ENCODE results near the gene PHOSPHO2.

The PHOSPHO2 gene

GRCh38 chr2:169739351-169739750 lies 45.1 kb downstream of the PHOSPHO2 start:
- Histone ChIP-seq H3K27me3 (replicated peaks; ENCODE audit: control insufficient read depth, insufficient read depth, low read length) (no peaks in the 10 kb centered on the region), H3K4me3 (replicated peaks; ENCODE audit: low read depth, low read length) (no peak overlapping the region), H3K36me3 (ENCODE audit: control insufficient read depth, insufficient read depth, low read length) (peaks cover 2% of the 10 kb centered on the region; the same call in 1 of the 2 replicates)
- DNase-seq (ENCODE audit: extremely low read depth, insufficient read length) = no peak
- TF ChIP-seq, protein P1, sequence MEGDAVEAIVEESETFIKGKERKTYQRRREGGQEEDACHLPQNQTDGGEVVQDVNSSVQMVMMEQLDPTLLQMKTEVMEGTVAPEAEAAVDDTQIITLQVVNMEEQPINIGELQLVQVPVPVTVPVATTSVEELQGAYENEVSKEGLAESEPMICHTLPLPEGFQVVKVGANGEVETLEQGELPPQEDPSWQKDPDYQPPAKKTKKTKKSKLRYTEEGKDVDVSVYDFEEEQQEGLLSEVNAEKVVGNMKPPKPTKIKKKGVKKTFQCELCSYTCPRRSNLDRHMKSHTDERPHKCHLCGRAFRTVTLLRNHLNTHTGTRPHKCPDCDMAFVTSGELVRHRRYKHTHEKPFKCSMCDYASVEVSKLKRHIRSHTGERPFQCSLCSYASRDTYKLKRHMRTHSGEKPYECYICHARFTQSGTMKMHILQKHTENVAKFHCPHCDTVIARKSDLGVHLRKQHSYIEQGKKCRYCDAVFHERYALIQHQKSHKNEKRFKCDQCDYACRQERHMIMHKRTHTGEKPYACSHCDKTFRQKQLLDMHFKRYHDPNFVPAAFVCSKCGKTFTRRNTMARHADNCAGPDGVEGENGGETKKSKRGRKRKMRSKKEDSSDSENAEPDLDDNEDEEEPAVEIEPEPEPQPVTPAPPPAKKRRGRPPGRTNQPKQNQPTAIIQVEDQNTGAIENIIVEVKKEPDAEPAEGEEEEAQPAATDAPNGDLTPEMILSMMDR (IDR thresholded peaks at IDR 0.05; ENCODE audit: insufficient read depth, low read length, poor library complexity, severe bottlenecking) = no peak

GRCh38 chr2:169743549-169743948 lies 49.3 kb downstream of the PHOSPHO2 start:
- Histone ChIP-seq H3K4me3 (replicated peaks; ENCODE audit: low read depth, low read length) (no peak overlapping the region), H3K27me3 (replicated peaks; ENCODE audit: control insufficient read depth, insufficient read depth, low read length) (no peaks in the 10 kb centered on the region), H3K36me3 (ENCODE audit: control insufficient read depth, insufficient read depth, low read length) (peaks cover 2% of the 10 kb centered on the region)
- no peak for DNase-seq (ENCODE audit: extremely low read depth, insufficient read length)
- TF ChIP-seq, protein P1 (IDR thresholded peaks at IDR 0.05; ENCODE audit: insufficient read depth, low read length, poor library complexity, severe bottlenecking) = no peak

DNA sequence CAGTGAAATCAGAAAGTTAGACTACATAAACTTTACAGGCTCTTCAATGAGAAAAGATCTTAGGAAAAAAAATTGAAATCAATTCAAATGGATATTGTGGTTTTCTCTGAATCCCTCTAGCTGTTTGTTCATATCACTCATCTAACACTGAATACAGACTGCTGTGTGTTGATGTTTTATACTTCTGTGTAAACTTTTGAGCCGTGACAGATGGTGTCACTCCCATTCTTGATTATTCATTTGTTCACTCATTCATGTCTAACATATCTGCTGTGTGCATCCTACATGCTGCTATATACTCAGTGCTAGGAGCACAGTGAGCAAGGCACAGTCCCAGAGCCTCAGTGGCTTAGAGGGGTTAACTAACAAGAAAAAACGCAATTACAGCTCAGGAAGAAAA lies 52.0 kb downstream of the PHOSPHO2 start:
- Histone ChIP-seq H3K4me3 (replicated peaks; ENCODE audit: low read depth, low read length) (no peak overlapping the region), H3K36me3 (ENCODE audit: control insufficient read depth, insufficient read depth, low read length) (peaks cover 2% of the 10 kb centered on the region), H3K27me3 (replicated peaks; ENCODE audit: control insufficient read depth, insufficient read depth, low read length) (no peaks in the 10 kb centered on the region)
- DNase-seq (ENCODE audit: extremely low read depth, insufficient read length) = no peak
- TF ChIP-seq, protein P1 (IDR thresholded peaks at IDR 0.05; ENCODE audit: insufficient read depth, low read length, poor library complexity, severe bottlenecking) = no peak

DNA sequence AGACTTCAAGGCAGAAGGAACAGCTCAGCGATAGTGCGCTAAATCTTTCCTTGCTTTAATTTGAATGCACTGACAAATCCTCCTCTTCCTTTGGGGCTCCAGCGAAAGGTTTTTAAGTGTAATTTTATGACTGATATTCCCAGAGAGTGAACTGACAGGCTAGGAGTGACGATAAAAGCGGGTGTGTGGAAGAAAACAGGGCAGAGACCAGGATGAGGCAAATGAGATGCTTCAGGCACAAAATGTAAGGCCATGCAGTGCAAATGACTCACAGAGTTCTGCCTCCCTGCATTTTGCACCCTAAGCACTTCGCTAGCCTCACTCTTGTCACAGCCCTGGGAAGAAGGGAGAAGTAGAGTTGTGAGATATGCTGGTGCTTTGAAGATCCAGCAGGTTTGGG lies 54.0 kb downstream of the PHOSPHO2 start:
- TF ChIP-seq, protein P1 (IDR thresholded peaks at IDR 0.05; ENCODE audit: insufficient read depth, low read length, poor library complexity, severe bottlenecking) = no peak
- DNase-seq (ENCODE audit: extremely low read depth, insufficient read length) = no peak
- Histone ChIP-seq H3K36me3 (ENCODE audit: control insufficient read depth, insufficient read depth, low read length) (peaks cover 2% of the 10 kb centered on the region), H3K4me3 (replicated peaks; ENCODE audit: low read depth, low read length) (no peak overlapping the region), H3K27me3 (replicated peaks; ENCODE audit: control insufficient read depth, insufficient read depth, low read length) (no peaks in the 10 kb centered on the region)
